COLO668 (cell line): ENCODE data around the gene CCDC90B.

ENCODE experiments used
- DNase-seq: peaks from one replicate; lab custom pipeline; 2025; ENCODE audit not compliant: unreplicated experiment; lab: John Stamatoyannopoulos, UW

The CCDC90B gene

DNA sequence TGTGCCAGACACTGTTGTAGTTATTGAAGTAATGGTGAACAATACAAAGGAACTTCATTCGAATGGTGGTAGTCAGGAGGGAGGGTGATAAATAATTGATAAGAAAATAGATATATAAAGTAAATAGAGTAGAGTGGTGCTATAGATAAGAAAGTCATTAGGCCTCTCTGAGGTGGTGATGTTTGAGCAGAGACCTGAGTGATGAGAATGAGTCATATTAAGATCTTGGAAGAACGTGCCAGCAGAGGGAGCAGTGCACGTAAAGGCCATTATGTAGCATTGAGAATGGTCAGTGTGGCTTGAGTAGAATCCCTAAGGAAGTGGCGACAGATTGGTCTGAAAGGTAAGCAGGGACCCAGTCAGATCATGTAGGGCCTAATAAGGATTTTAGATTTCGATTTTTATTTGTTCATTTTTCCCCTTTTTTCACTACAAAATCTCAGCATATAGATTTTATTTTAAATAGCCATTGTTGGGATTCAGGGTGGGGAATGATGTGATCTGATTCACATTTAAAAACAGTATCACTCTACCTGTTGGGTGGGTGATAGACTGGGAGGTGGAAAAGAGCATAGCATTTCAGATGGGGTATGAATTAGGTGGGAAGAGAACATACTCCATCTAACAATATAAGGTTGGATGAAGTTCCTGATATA lies 44.7 kb downstream of the CCDC90B start:
- peak; percentile 52 for DNase-seq

DNA sequence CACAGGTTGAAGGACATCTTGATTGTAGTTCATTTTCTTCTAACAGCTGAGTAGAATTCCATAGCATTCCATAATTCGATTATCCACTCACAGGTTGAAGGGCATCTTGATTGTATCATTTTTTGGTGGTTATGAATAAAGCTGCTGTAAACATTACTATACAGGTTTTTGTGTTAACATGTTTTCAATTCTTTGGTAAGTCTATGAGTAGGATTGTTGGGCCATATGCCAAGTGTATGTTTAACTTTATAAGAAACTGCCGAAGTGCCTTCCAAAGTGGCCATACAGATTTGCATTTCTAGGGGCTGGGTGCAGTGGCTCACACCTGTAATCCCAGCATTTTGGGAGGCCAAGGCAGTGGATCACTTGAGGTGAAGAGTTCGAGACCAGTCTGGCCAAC lies 48.1 kb downstream of the CCDC90B start:
- DNase-seq, result no peak

DNA sequence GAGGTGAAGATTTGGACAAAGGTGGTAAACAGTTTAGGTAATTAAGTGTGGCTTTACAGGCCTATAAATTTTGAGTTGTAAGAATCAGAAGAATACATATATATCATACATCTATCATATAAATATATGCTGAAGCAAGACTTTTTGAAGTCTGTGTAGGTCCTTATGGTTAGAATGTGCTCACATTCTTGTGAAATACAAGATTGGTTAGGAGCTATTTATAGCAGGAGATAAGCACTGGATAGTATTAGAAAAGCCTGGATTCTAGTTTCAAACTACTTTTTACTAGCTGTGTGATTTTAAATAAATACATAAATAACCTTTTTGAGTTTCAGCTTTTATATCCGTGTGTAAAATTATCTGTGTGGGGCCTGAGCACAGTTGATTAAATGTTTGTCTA lies 50.3 kb downstream of the CCDC90B start:
- no peak for DNase-seq

DNA sequence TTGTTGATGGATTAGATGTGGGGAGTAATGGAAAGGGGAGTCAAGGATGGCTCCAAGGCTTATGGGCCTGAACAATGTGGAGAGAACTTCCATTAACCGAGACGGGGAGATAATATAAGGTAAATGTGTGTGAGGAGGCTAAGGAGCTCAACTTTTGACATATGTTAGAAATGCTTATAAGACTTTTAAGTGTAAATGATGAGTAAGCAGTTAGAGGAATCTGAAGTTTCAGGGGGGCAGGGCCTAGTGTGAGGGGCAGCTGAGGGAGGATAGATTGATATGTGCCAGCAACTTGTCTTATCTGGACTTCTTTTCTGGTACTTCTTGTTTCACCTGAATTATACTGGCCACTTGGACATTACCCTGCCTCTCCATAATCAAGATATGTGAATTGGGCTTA lies 62.7 kb downstream of the CCDC90B start:
- DNase-seq, result no peak

- DNase-seq, result no peak
Measured at GRCh38 chr11:83222499-83222898, 63.7 kb downstream of the CCDC90B start.

GRCh38 chr11:83221694-83222093 lies 64.5 kb downstream of the CCDC90B start:
- DNase-seq, result no peak

- DNase-seq, result peak; percentile 3
Measured at GRCh38 chr11:83220260-83220659, 65.9 kb downstream of the CCDC90B start.

GRCh38 chr11:83219095-83219494 lies 67.1 kb downstream of the CCDC90B start:
- no peak for DNase-seq
